ENCODE measurements around the gene MBOAT7. TPM values are rescaled to one million over a fixed set of nuclear protein-coding genes. Genes with fewer than 3 reads are reported as not detected.
"Not testable (repeated sequence)": the region's sequence is repeated elsewhere in the genome, so short reads cannot be mapped to it uniquely, and the experiment has no call there.

Gene MBOAT7
- total and polyA plus RNA-seq, 2 donors from 2014 or later = 41.6 to 64.4 TPM

DNA sequence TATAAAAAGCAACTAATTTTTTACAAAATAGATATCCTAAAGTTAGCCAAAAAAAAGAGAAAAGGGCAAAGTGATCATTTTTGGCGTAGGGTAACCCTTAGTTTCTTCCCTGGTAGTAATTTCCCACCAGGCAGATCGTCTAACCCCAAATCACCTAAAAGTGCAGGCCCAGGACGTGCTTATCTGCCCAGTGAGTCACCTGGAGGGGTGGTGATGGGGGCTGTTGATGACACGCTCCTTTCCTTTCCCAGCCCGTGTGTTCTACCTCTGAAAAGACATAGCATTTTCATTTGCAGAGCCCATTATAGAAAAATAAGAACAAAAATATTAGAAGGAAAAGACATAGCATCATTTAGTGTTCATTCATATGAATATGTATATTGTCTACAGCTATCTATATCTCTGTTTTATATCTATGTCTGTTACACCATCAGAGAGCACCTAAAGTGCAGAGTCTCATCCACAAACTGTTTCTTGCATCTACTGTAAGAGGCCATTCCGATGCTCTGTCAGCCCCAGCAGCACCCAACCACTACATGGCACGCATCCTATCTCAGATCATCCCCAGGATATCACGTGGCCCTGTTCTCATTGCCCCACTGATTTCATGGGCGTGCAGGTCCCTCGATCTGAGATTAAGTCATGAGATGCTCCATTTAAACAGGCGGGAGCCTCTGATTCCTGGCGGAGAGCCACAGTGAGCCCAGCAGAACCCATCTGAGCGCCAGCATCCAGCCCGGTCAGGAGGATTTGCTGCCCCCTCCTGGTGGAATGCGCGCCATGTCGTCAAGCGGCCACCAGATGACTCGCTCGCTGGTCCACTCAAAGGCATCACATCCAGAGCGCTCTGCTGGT is 41.9 kb upstream of the MBOAT7 start:
- no peaks in the 10 kb centered on the region for H3K27me3 ChIP-seq (ENCODE audit: control insufficient read depth, insufficient read depth, low read length)
- H3K9ac ChIP-seq (ENCODE audit: low read length in 3 of 3) = no peak overlapping the region
- H3K4me3 ChIP-seq (ENCODE audit: low read length in 3 of 3) = no peak overlapping the region
- H3K4me1 ChIP-seq (ENCODE audit: control insufficient read depth in 2 of 3, insufficient read depth in 2 of 3, low read depth in 1 of 3, low read length in 3 of 3) = no peaks in the 10 kb centered on the region
- H3K36me3 ChIP-seq (ENCODE audit: control insufficient read depth in 2 of 3, insufficient read depth in 3 of 3, low read length in 3 of 3) = no peaks in the 10 kb centered on the region
- no peak for FAIRE-seq
- peak; percentile 84 to 94 (median 90) for DNase-seq
- no peak overlapping the region for H3K27ac ChIP-seq (ENCODE audit: low read depth in 2 of 2, low read length in 2 of 2)
- intact Hi-C loops (cut with DNase I) = loop anchor here (10.0 kb wide), 1 partner anchor 57 kb away; the partner anchor contains the start of gene TMC4
- no peaks in the 10 kb centered on the region for H3K9me3 ChIP-seq (ENCODE audit: control insufficient read depth in 2 of 3, insufficient read depth in 1 of 3, low read length in 3 of 3)
- TF ChIP-seq, protein P1, sequence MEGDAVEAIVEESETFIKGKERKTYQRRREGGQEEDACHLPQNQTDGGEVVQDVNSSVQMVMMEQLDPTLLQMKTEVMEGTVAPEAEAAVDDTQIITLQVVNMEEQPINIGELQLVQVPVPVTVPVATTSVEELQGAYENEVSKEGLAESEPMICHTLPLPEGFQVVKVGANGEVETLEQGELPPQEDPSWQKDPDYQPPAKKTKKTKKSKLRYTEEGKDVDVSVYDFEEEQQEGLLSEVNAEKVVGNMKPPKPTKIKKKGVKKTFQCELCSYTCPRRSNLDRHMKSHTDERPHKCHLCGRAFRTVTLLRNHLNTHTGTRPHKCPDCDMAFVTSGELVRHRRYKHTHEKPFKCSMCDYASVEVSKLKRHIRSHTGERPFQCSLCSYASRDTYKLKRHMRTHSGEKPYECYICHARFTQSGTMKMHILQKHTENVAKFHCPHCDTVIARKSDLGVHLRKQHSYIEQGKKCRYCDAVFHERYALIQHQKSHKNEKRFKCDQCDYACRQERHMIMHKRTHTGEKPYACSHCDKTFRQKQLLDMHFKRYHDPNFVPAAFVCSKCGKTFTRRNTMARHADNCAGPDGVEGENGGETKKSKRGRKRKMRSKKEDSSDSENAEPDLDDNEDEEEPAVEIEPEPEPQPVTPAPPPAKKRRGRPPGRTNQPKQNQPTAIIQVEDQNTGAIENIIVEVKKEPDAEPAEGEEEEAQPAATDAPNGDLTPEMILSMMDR (IDR thresholded peaks at IDR 0.05; ENCODE audit: borderline replicate concordance, extremely low read depth, insufficient read depth) = peak; percentile 85

DNA sequence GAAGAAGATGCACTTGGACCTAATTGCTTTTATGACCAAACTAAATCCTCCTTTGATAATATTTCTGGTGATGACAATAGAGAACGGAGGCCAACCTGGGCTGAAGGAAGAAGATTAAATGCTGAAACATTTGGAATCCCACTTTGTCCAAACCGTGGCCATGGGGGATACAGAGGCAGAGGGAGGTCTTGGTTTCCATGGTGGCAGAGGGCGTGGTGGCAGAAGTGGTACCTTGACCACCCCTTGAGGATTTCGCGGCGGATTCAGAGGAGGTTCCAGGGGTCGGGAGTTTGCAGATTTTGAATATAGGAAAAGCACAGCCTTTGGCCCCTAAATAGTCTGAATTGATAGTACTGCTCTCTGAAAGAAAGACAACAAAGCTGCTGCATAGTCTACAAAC is 40.7 kb upstream of the MBOAT7 start:
- Histone ChIP-seq H3K9ac (ENCODE audit: low read length in 3 of 3) (no peak overlapping the region), H3K27ac (ENCODE audit: low read depth in 2 of 2, low read length in 2 of 2) (no peak overlapping the region), H3K4me1 (ENCODE audit: control insufficient read depth in 2 of 3, insufficient read depth in 2 of 3, low read depth in 1 of 3, low read length in 3 of 3) (no peaks in the 10 kb centered on the region), H3K27me3 (ENCODE audit: control insufficient read depth, insufficient read depth, low read length) (no peaks in the 10 kb centered on the region), H3K36me3 (ENCODE audit: control insufficient read depth in 2 of 3, insufficient read depth in 3 of 3, low read length in 3 of 3) (no peaks in the 10 kb centered on the region), H3K9me3 (ENCODE audit: control insufficient read depth in 2 of 3, insufficient read depth in 1 of 3, low read length in 3 of 3) (no peaks in the 10 kb centered on the region), H3K4me3 (ENCODE audit: low read length in 3 of 3) (no peak overlapping the region)
- TF ChIP-seq, protein P1 (IDR thresholded peaks at IDR 0.05; ENCODE audit: borderline replicate concordance, extremely low read depth, insufficient read depth) = no peak
- FAIRE-seq (no peak), DNase-seq (no peak)
- intact Hi-C loops (cut with DNase I) = loop anchor here (10.0 kb wide), 1 partner anchor 55 kb away; the partner anchor contains the start of gene TMC4

DNA sequence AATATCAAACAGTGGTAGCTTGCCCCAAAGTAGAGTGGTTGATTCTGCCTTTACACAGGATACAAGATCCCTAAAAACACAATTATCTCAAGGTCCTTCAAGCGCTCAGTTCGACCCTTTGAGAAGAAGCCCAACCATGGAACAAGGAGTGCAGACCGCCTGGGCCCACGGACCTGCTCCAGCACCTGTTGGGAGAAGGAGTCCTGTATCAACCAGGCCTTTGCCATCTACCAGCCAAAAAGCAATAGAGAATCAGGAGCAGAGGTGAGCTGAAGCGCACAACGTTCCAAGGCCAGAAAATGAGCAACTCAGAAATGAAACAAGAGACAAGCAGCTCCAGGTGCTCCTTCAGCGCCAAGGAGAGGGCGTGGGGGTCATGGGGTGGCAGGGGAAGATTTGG is 39.8 kb upstream of the MBOAT7 start:
- Histone ChIP-seq H3K4me3 (ENCODE audit: low read length in 3 of 3) (no peak overlapping the region), H3K9ac (ENCODE audit: low read length in 3 of 3) (no peak overlapping the region), H3K9me3 (ENCODE audit: control insufficient read depth in 2 of 3, insufficient read depth in 1 of 3, low read length in 3 of 3) (no peaks in the 10 kb centered on the region), H3K27ac (ENCODE audit: low read depth in 2 of 2, low read length in 2 of 2) (no peak overlapping the region), H3K36me3 (ENCODE audit: control insufficient read depth in 2 of 3, insufficient read depth in 3 of 3, low read length in 3 of 3) (no peaks in the 10 kb centered on the region), H3K4me1 (ENCODE audit: control insufficient read depth in 2 of 3, insufficient read depth in 2 of 3, low read depth in 1 of 3, low read length in 3 of 3) (no peaks in the 10 kb centered on the region), H3K27me3 (ENCODE audit: control insufficient read depth, insufficient read depth, low read length) (no peaks in the 10 kb centered on the region)
- DNase-seq (no peak), FAIRE-seq (no peak)
- intact Hi-C loops (cut with DNase I) = no loop called here
- TF ChIP-seq, protein P1 (IDR thresholded peaks at IDR 0.05; ENCODE audit: borderline replicate concordance, extremely low read depth, insufficient read depth) = no peak

DNA sequence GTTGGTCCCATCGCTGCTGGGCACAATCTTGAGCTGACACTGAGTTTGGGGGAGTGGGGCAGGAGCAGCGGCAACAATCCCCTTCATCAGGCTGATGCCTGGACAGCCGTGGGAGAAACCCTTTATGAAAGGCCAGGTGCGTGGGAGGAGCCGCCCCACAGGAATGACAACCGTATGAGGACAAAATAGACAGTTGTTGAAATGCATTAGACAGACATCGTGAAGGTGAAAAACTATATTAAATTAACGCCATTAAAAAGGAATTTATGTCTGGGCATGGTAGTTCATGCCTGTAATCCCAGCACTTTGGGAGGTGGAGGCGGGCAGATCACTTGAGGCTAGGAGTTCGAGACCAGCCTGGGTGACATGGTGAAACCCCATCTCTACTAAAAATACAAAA is 35.2 kb upstream of the MBOAT7 start:
- H3K27me3 ChIP-seq (ENCODE audit: control insufficient read depth, insufficient read depth, low read length); FAIRE-seq; H3K4me3 ChIP-seq (ENCODE audit: low read length in 3 of 3); DNase-seq; H3K27ac ChIP-seq (ENCODE audit: low read depth in 2 of 2, low read length in 2 of 2); intact Hi-C loops (cut with DNase I); H3K9me3 ChIP-seq (ENCODE audit: control insufficient read depth in 2 of 3, insufficient read depth in 1 of 3, low read length in 3 of 3); H3K9ac ChIP-seq (ENCODE audit: low read length in 3 of 3); H3K4me1 ChIP-seq (ENCODE audit: control insufficient read depth in 2 of 3, insufficient read depth in 2 of 3, low read depth in 1 of 3, low read length in 3 of 3); H3K36me3 ChIP-seq (ENCODE audit: control insufficient read depth in 2 of 3, insufficient read depth in 3 of 3, low read length in 3 of 3): not testable (repeated sequence)

DNA sequence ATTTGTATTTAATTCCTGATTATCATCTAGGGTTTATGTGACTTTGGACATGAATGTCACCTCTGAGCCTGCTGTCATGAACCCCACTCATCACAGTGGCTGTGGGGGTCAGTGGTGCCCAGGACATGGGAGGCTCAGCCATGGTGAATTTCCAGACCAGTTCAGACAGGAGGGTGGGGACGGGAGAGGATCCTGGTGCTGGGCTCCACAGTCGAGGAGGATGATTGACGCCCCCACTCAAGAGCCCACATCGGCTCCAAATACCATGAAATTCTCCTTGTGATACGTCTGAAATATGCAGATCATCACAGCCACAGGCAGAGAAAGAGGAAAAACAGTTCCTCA is 34.5 kb upstream of the MBOAT7 start:
- intact Hi-C loops (cut with DNase I); FAIRE-seq; H3K9ac ChIP-seq (ENCODE audit: low read length in 3 of 3); H3K4me3 ChIP-seq (ENCODE audit: low read length in 3 of 3); H3K4me1 ChIP-seq (ENCODE audit: control insufficient read depth in 2 of 3, insufficient read depth in 2 of 3, low read depth in 1 of 3, low read length in 3 of 3); H3K27me3 ChIP-seq (ENCODE audit: control insufficient read depth, insufficient read depth, low read length); H3K36me3 ChIP-seq (ENCODE audit: control insufficient read depth in 2 of 3, insufficient read depth in 3 of 3, low read length in 3 of 3); DNase-seq; H3K27ac ChIP-seq (ENCODE audit: low read depth in 2 of 2, low read length in 2 of 2); H3K9me3 ChIP-seq (ENCODE audit: control insufficient read depth in 2 of 3, insufficient read depth in 1 of 3, low read length in 3 of 3): not testable (repeated sequence)

DNA sequence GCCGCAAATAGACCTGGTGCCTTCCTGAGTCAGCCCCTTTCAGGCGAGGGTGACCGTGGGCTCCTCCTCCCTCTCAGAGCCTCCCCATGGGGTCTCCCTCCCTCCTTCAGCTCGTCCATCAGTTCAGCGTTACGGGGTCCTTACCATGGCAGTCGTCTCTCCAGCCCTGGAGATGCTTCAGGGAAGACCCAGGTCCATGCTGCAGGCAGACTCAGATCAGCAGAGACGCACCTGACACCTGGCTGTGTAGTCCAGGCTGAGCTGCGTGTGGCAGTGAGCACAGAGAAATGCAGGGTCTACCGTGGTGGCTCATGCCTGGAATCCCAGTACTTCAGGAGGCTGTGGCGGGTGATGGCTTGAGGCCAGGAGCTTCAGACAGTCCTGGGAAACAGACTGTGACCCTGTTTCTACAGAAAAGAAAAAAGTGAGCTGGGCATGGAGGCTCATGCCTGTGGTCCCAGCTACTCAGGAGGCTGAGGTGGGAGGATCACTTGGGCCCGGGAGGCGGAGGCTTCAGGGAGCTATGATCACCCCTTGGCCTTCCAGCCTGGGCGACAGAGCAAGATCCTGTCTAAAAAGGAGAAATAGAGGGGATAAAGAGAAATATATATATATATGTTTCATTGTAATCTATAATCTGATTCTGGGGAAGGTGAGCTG is 34.0 kb upstream of the MBOAT7 start:
- H3K27me3 ChIP-seq (ENCODE audit: control insufficient read depth, insufficient read depth, low read length); intact Hi-C loops (cut with DNase I); H3K9me3 ChIP-seq (ENCODE audit: control insufficient read depth in 2 of 3, insufficient read depth in 1 of 3, low read length in 3 of 3); H3K9ac ChIP-seq (ENCODE audit: low read length in 3 of 3); DNase-seq; H3K4me1 ChIP-seq (ENCODE audit: control insufficient read depth in 2 of 3, insufficient read depth in 2 of 3, low read depth in 1 of 3, low read length in 3 of 3); H3K4me3 ChIP-seq (ENCODE audit: low read length in 3 of 3); H3K27ac ChIP-seq (ENCODE audit: low read depth in 2 of 2, low read length in 2 of 2); FAIRE-seq; H3K36me3 ChIP-seq (ENCODE audit: control insufficient read depth in 2 of 3, insufficient read depth in 3 of 3, low read length in 3 of 3): not testable (repeated sequence)

All from kidney (tissue), 14 donors.